SW480 (cell line): ENCODE results near the gene GP1BA.
A peak's percentile ranks its signal among the peaks of the same experiment; 100 is the strongest.

Experiments used
- DNase-seq: peaks from one replicate; pipeline ENCODE4 v3.0.0-alpha.2; 2016; ENCODE audit warnings: low spot score

GP1BA gene

GRCh38 chr17:4938688-4939545 is 6.8 kb downstream of the GP1BA start:
- no peak for DNase-seq

- no peak for DNase-seq
Measured at GRCh38 chr17:4939546-4939795, 7.4 kb downstream of the GP1BA start.

- peak; percentile 99 for DNase-seq
Measured at GRCh38 chr17:4939796-4940554, 7.9 kb downstream of the GP1BA start, which contains the start of the genes RNF167 and SLC25A11. Gene RNF167, plus strand, starts transcription at chr17:4940268. Its CDS starts 642 bp downstream, at chr17:4940910. Gene SLC25A11, minus strand, starts transcription at chr17:4940046. Its CDS starts 136 bp downstream, at chr17:4939910.

- DNase-seq = peak; percentile 93
Measured at GRCh38 chr17:4940555-4941318, 8.7 kb downstream of the GP1BA start.

GRCh38 chr17:4941319-4941610 is 9.2 kb downstream of the GP1BA start:
- DNase-seq = no peak

- DNase-seq = no peak
Measured at GRCh38 chr17:4942760-4943508, 10.9 kb downstream of the GP1BA start.

- DNase-seq = no peak
Measured at GRCh38 chr17:4944163-4944553, 12.1 kb downstream of the GP1BA start.

GRCh38 chr17:4944554-4945175 is 12.6 kb downstream of the GP1BA start:
- no peak for DNase-seq

GRCh38 chr17:4945176-4945943 is 13.3 kb downstream of the GP1BA start:
- peak; percentile 91 for DNase-seq

GRCh38 chr17:4945944-4946280 is 13.8 kb downstream of the GP1BA start:
- DNase-seq = no peak

GRCh38 chr17:4946312-4946976 is 14.4 kb downstream of the GP1BA start:
- DNase-seq = no peak

GRCh38 chr17:4947010-4947410 is 14.9 kb downstream of the GP1BA start:
- no peak for DNase-seq

- peak; percentile 42 for DNase-seq
Measured at GRCh38 chr17:4947411-4948165, 15.5 kb downstream of the GP1BA start.

GRCh38 chr17:4948166-4948930 is 16.3 kb downstream of the GP1BA start, which contains the start of gene PFN1:
Gene PFN1, minus strand, starts transcription at chr17:4948530. Its CDS starts 136 bp downstream, at chr17:4948394.
- peak; percentile 89 for DNase-seq

GRCh38 chr17:4948931-4949320 is 16.8 kb downstream of the GP1BA start:
- peak; percentile 89 for DNase-seq

- DNase-seq = peak; percentile 81
Measured at GRCh38 chr17:4949321-4950074, 17.4 kb downstream of the GP1BA start.

GRCh38 chr17:4950075-4950745 is 18.1 kb downstream of the GP1BA start:
- no peak for DNase-seq
